GM19328 (cell line): ENCODE measurements around the gene ABHD2.
"Not testable (repeated sequence)": the region's sequence is repeated elsewhere in the genome, so short reads cannot be mapped to it uniquely, and the experiment has no call there.

Source experiments
- ATAC-seq: cut with Tn5 transposase; IDR thresholded peaks from one replicate; pipeline ENCODE4 v1.9.1; 2021; ENCODE audit warnings: mild to moderate bottlenecking, moderate library complexity; ENCODE audit not compliant: unreplicated experiment

ABHD2 gene

GRCh38 chr15:89136818-89137772 is 48.8 kb downstream of the ABHD2 start:
- no peak for ATAC-seq

GRCh38 chr15:89137926-89138325 is 49.7 kb downstream of the ABHD2 start:
- ATAC-seq, result no peak

GRCh38 chr15:89138999-89139612 is 50.9 kb downstream of the ABHD2 start:
- ATAC-seq, result no peak

- no peak for ATAC-seq
These were observed 51.6 kb downstream of the ABHD2 start for GRCh38 chr15:89139613-89140499.

- no peak for ATAC-seq
These were observed 52.3 kb downstream of the ABHD2 start for GRCh38 chr15:89140595-89140994.

- not testable (repeated sequence) for ATAC-seq
These were observed 52.9 kb downstream of the ABHD2 start for GRCh38 chr15:89141159-89141558.

- no peak for ATAC-seq
These were observed 53.6 kb downstream of the ABHD2 start for GRCh38 chr15:89141885-89142284.

GRCh38 chr15:89142423-89142822 is 54.2 kb downstream of the ABHD2 start:
- ATAC-seq, result no peak

- ATAC-seq, result no peak
These were observed 55.4 kb downstream of the ABHD2 start for GRCh38 chr15:89143503-89144162.

GRCh38 chr15:89144491-89144890 is 56.2 kb downstream of the ABHD2 start:
- no peak for ATAC-seq

GRCh38 chr15:89146366-89146765 is 58.1 kb downstream of the ABHD2 start:
- no peak for ATAC-seq

- no peak for ATAC-seq
These were observed 59.9 kb downstream of the ABHD2 start for GRCh38 chr15:89148126-89148525.

- no peak for ATAC-seq
These were observed 61.3 kb downstream of the ABHD2 start for GRCh38 chr15:89149501-89150101.

- ATAC-seq, result no peak
These were observed 62.0 kb downstream of the ABHD2 start for GRCh38 chr15:89150287-89150686.

GRCh38 chr15:89150762-89151664 is 62.8 kb downstream of the ABHD2 start:
- no peak for ATAC-seq

GRCh38 chr15:89155122-89155521 is 66.9 kb downstream of the ABHD2 start:
- ATAC-seq, result no peak

- ATAC-seq, result no peak
These were observed 67.4 kb downstream of the ABHD2 start for GRCh38 chr15:89155656-89156055.

GRCh38 chr15:89157061-89157460 is 68.8 kb downstream of the ABHD2 start:
- ATAC-seq, result no peak

- no peak for ATAC-seq
These were observed 69.8 kb downstream of the ABHD2 start for GRCh38 chr15:89157918-89158564.
